Esophagus squamous epithelium (tissue), 5 donors: ENCODE measurements around the gene CT47A1. TPM values are rescaled to one million over a fixed set of nuclear protein-coding genes. Genes with fewer than 3 reads are reported as not detected.

Experiments
- DNase-seq: peaks from one replicate; lab custom pipeline; 2025; lab: John Stamatoyannopoulos, UW
- H3K27ac ChIP-seq, 4 donors: fragments of 200-600 bp; sonication (generic); one replicate each; pipeline ENCODE4 v1.5.1; 2016 to 2019; ENCODE audit warnings: mild to moderate bottlenecking in 1 of 4
- H3K27me3 ChIP-seq, 4 donors: fragments of 200-600 bp; sonication (generic); 1 replicate in 3 of 4; 2 replicates in 1 of 4; pipeline versions ENCODE4 v1.5.1 to v1.6.0; 2017 to 2021; ENCODE audit warnings: antibody characterized with exemption in 1 of 4
- H3K36me3 ChIP-seq, 3 donors: fragments of 200-600 bp; sonication (generic); one replicate each; pipeline ENCODE4 v1.5.1; 2016 to 2019
- H3K4me1 ChIP-seq, 3 donors: fragments of 200-600 bp; sonication (generic); one replicate each; pipeline ENCODE4 v1.5.1; 2017 to 2019
- H3K4me3 ChIP-seq, 4 donors: fragments of 200-600 bp; sonication (generic); 1 replicate in 3 of 4; 2 replicates in 1 of 4; pipeline ENCODE4 v1.5.1; 2016 to 2019; ENCODE audit warnings: mild to moderate bottlenecking in 2 of 4, moderate library complexity in 1 of 4
- H3K9me3 ChIP-seq, 3 donors: fragments of 200-600 bp; sonication (generic); one replicate each; pipeline ENCODE4 v1.5.1; 2016 to 2019
- CTCF ChIP-seq, 6 experiments: fragments of 450-650 bp in 4 of 6; fragments of 200-600 bp in 2 of 6; sonication (generic) in 2 of 6; IDR thresholded peaks; one replicate each; pipeline ENCODE4 v1.5.1; 2016 to 2019; ENCODE audit warnings: antibody characterized with exemption in 6 of 6, mild to moderate bottlenecking in 4 of 6, moderate library complexity in 4 of 6
- POLR2A ChIP-seq, 4 donors: fragments of 450-650 bp; IDR thresholded peaks; one replicate each; pipeline ENCODE4 v1.6.1; 2017; ENCODE audit warnings: antibody characterized with exemption in 4 of 4, mild to moderate bottlenecking in 4 of 4, moderate library complexity in 3 of 4
- WGBS, 2 donors: methylation state at CpG; one replicate each; pipeline ENCODE4 v1.1.5; 2018; 5-methylcytosine and 5-hydroxymethylcytosine counted together
- intact Hi-C: fragments of 100-400 bp; cut with DNase I; formaldehyde crosslinking; loops from one replicate; pipeline ENCODE4 v1.15.0; 2022
- total RNA-seq, 4 donors: library from RNA; depleted of rRNA; stranded (reverse); fragments of >200 nt; gene quantifications; one replicate each; pipeline ENCODE4 v1.1.0, GENCODE V29; 2016
- donor health status: DM: yes; HTN: yes; CAD: no.

The CT47A1 gene
- total RNA-seq, 4 donors from 2014 or later, result not detected

- no peak for DNase-seq
- intact Hi-C loops, result no loop called here
Measured at GRCh38 chrX:121011254-121011653, 25.7 kb upstream of the CT47A1 start.

GRCh38 chrX:121010218-121010617, 24.7 kb upstream of the CT47A1 start:
- 55 to 58% methylated on average over 4 of the region's 4 CpGs for WGBS, 2 donors
- no peak overlapping the region for H3K4me3 ChIP-seq
- H3K4me1 ChIP-seq, result no peaks in the 10 kb centered on the region
- TF ChIP-seq POLR2A (IDR thresholded peaks at IDR 0.05), result no peak
- no peak for TF ChIP-seq CTCF (IDR thresholded peaks at IDR 0.05)
- intact Hi-C loops, result no loop called here
- no peaks in the 10 kb centered on the region for H3K27me3 ChIP-seq
- H3K27ac ChIP-seq, result no peak overlapping the region
- DNase-seq, result no peak
- H3K36me3 ChIP-seq, result no peaks in the 10 kb centered on the region
- peaks cover 0 to 8% (median 0%) of the 10 kb centered on the region in 3 donors for H3K9me3 ChIP-seq

More at GRCh38 chrX:121011254-121011653, 25.7 kb upstream of the CT47A1 start:
- Histone ChIP-seq H3K27ac (no peak overlapping the region), H3K4me1 (no peaks in the 10 kb centered on the region), H3K9me3 (peaks cover 0 to 8% (median 0%) of the 10 kb centered on the region in 3 donors), H3K36me3 (no peaks in the 10 kb centered on the region), H3K4me3 (no peak overlapping the region), H3K27me3 (no peaks in the 10 kb centered on the region)
- 51 to 65% methylated on average over 6 to 7 of the region's 7 CpGs for WGBS, 2 donors
- TF ChIP-seq CTCF (IDR thresholded peaks at IDR 0.05) (no peak), POLR2A (IDR thresholded peaks at IDR 0.05) (no peak)

- TF ChIP-seq CTCF (IDR thresholded peaks at IDR 0.05) (no peak), POLR2A (IDR thresholded peaks at IDR 0.05) (no peak)
- no peak for DNase-seq
- intact Hi-C loops, result no loop called here
- Histone ChIP-seq H3K27me3 (no peaks in the 10 kb centered on the region), H3K9me3 (peaks cover 0 to 5% (median 0%) of the 10 kb centered on the region in 3 donors), H3K36me3 (no peaks in the 10 kb centered on the region), H3K4me3 (no peak overlapping the region), H3K4me1 (no peaks in the 10 kb centered on the region), H3K27ac (no peak overlapping the region)
- WGBS, 2 donors, result 75 to 79% methylated on average over 3 of the region's 3 CpGs
Measured at GRCh38 chrX:121009764-121010163, 24.2 kb upstream of the CT47A1 start.

GRCh38 chrX:121008920-121009319, 23.4 kb upstream of the CT47A1 start:
- intact Hi-C loops, result no loop called here
- Histone ChIP-seq H3K4me3 (no peak overlapping the region), H3K36me3 (no peaks in the 10 kb centered on the region), H3K4me1 (no peaks in the 10 kb centered on the region), H3K27me3 (no peaks in the 10 kb centered on the region), H3K9me3 (no peaks in the 10 kb centered on the region), H3K27ac (no peak overlapping the region)
- 59 to 88% methylated on average over 1 of the region's 1 CpG for WGBS, 2 donors
- DNase-seq, result no peak
- TF ChIP-seq POLR2A (IDR thresholded peaks at IDR 0.05), result no peak
- TF ChIP-seq CTCF (IDR thresholded peaks at IDR 0.05), result no peak

- 42 to 52% methylated on average over 4 of the region's 4 CpGs for WGBS, 2 donors
- DNase-seq, result no peak
- intact Hi-C loops, result no loop called here
Measured at GRCh38 chrX:121000589-121000988, 15.0 kb upstream of the CT47A1 start.

More at GRCh38 chrX:121000589-121000988, 15.0 kb upstream of the CT47A1 start:
- H3K27ac ChIP-seq, result no peak overlapping the region
- H3K9me3 ChIP-seq, result no peaks in the 10 kb centered on the region
- H3K4me3 ChIP-seq, result no peak overlapping the region
- TF ChIP-seq CTCF (IDR thresholded peaks at IDR 0.05), result peak in 4 of 6 experiments; percentile 15 to 49 (median 24)
- TF ChIP-seq POLR2A (IDR thresholded peaks at IDR 0.05), result no peak
- H3K36me3 ChIP-seq, result no peaks in the 10 kb centered on the region
- H3K27me3 ChIP-seq, result no peaks in the 10 kb centered on the region
- H3K4me1 ChIP-seq, result no peaks in the 10 kb centered on the region
